Smooth muscle cell (in vitro differentiated cells): ENCODE data around the gene CTPS1. TPM values are rescaled to one million over a fixed set of nuclear protein-coding genes. Genes with fewer than 3 reads are reported as not detected.

Experiments
- DNase-seq: peaks from one replicate; lab custom pipeline; 2025; ENCODE audit not compliant: unreplicated experiment; lab: John Stamatoyannopoulos, UW
- H2AFZ ChIP-seq: fragments of 200-600 bp; sonication (generic); 2 replicates; pipeline ENCODE4 v1.6.0; 2016; ENCODE audit warnings: antibody characterized with exemption, low read depth, mild to moderate bottlenecking
- H3F3A ChIP-seq: fragments of 200-600 bp; sonication (generic); 2 replicates; pipeline ENCODE4 v1.6.0; 2017; ENCODE audit warnings: antibody characterized with exemption, low read depth
- H3K27ac ChIP-seq: fragments of 200-600 bp; sonication (generic); 2 replicates; pipeline ENCODE4 v1.5.1; 2016; ENCODE audit warnings: low read depth, mild to moderate bottlenecking
- H3K27me3 ChIP-seq: fragments of 200-600 bp; sonication (generic); 2 replicates; pipeline ENCODE4 v1.6.1; 2016; ENCODE audit warnings: low read depth, mild to moderate bottlenecking
- H3K36me3 ChIP-seq: fragments of 200-600 bp; sonication (generic); 2 replicates; pipeline ENCODE4 v1.5.1; 2016; ENCODE audit warnings: low read depth
- H3K4me1 ChIP-seq: fragments of 200-600 bp; sonication (generic); 2 replicates; pipeline ENCODE4 v1.5.1; 2016; ENCODE audit warnings: low read depth
- H3K4me2 ChIP-seq: fragments of 200-600 bp; sonication (generic); 2 replicates; pipeline ENCODE4 v1.6.0; 2016; ENCODE audit warnings: mild to moderate bottlenecking
- H3K4me3 ChIP-seq: fragments of 200-600 bp; sonication (generic); 2 replicates; pipeline ENCODE4 v1.5.1; 2016; ENCODE audit warnings: mild to moderate bottlenecking
- H3K79me2 ChIP-seq: fragments of 200-600 bp; sonication (generic); 2 replicates; pipeline ENCODE4 v1.6.0; 2016; ENCODE audit warnings: low read depth, mild to moderate bottlenecking
- H3K9ac ChIP-seq: fragments of 200-600 bp; sonication (generic); 2 replicates; pipeline ENCODE4 v1.6.0; 2016; ENCODE audit warnings: low read depth
- H3K9me3 ChIP-seq: fragments of 200-600 bp; sonication (generic); replicated peaks from 2 replicates; pipeline ENCODE4 v1.5.1; 2016; ENCODE audit warnings: low read depth
- H4K20me1 ChIP-seq: fragments of 200-600 bp; sonication (generic); 2 replicates; pipeline ENCODE4 v1.6.0; 2016; ENCODE audit warnings: low read depth
- WGBS: methylation state at CpG from one replicate; pipeline ENCODE4 v1.1.7; 2016; ENCODE audit warnings: low lambda C conversion rate; 5-methylcytosine and 5-hydroxymethylcytosine counted together
- polyA plus RNA-seq: library from polyadenylated mRNA; unstranded; fragments of >200 nt; fragmentation: Nextera tagmentation; extraction: Ambion mirVana; gene quantifications from 2 replicates; pipeline ENCODE4 v1.2.1, GENCODE V29; 2016
- total RNA-seq: library from RNA; depleted of rRNA; stranded (reverse); fragments of >200 nt; gene quantifications from 2 replicates; pipeline ENCODE4 v1.2.3, GENCODE V29; 2014
- TF ChIP-seq, protein P1 (sequence below): fragments of 200-600 bp; sonication (generic); IDR thresholded peaks from 2 replicates; pipeline ENCODE4 v1.5.1; 2017; ENCODE audit warnings: borderline replicate concordance, mild to moderate bottlenecking, antibody characterized with exemption; ENCODE audit not compliant: insufficient read depth, poor library complexity, severe bottlenecking

CTPS1 gene
- total and polyA plus RNA-seq, 2 experiments from 2014 or later: 20.9 to 24.4 TPM

- Histone ChIP-seq H3K27me3 (peaks cover 5% of the 10 kb centered on the region), H3K79me2 (no peaks in the 10 kb centered on the region), H4K20me1 (no peaks in the 10 kb centered on the region), H3K9ac (no peak overlapping the region), H3K4me3 (no peak overlapping the region), H3K4me1 (no peaks in the 10 kb centered on the region), H3F3A (no peaks in the 10 kb centered on the region), H3K4me2 (no peak overlapping the region), H3K27ac (no peak overlapping the region), H3K36me3 (no peaks in the 10 kb centered on the region), H2AFZ (no peak overlapping the region), H3K9me3 (no peaks in the 10 kb centered on the region)
- WGBS: 66% methylated on average over 9 of the region's 9 CpGs
- TF ChIP-seq, protein P1, sequence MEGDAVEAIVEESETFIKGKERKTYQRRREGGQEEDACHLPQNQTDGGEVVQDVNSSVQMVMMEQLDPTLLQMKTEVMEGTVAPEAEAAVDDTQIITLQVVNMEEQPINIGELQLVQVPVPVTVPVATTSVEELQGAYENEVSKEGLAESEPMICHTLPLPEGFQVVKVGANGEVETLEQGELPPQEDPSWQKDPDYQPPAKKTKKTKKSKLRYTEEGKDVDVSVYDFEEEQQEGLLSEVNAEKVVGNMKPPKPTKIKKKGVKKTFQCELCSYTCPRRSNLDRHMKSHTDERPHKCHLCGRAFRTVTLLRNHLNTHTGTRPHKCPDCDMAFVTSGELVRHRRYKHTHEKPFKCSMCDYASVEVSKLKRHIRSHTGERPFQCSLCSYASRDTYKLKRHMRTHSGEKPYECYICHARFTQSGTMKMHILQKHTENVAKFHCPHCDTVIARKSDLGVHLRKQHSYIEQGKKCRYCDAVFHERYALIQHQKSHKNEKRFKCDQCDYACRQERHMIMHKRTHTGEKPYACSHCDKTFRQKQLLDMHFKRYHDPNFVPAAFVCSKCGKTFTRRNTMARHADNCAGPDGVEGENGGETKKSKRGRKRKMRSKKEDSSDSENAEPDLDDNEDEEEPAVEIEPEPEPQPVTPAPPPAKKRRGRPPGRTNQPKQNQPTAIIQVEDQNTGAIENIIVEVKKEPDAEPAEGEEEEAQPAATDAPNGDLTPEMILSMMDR: no peak
- DNase-seq: no peak
Measured at GRCh38 chr1:40954626-40955025, 24.9 kb upstream of the CTPS1 start.

DNA sequence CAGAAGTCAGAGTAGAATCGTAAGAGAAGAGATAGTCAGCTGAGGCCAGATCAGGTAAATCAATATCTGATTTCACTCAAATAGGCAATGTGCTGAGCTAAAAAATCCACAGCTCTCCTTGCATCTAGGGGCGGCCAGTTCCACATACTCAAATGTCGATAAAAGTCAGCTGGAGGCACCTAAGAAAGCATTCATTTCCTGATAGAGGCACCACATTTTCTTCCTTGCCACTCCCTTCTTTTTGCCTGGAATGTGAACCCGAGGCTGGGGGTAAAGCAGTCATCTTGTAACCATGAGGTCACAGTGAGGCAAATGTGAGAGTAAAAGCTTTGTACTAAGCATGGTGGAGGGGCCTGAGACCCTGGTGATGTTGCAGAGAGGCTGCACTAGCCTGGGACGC is 24.2 kb upstream of the CTPS1 start:
- Histone ChIP-seq H3K27me3 (peaks cover 5% of the 10 kb centered on the region), H3K4me3 (no peak overlapping the region), H3K27ac (no peak overlapping the region), H3K9me3 (no peaks in the 10 kb centered on the region), H3K4me2 (no peak overlapping the region), H3K79me2 (no peaks in the 10 kb centered on the region), H3K9ac (no peak overlapping the region), H3F3A (no peaks in the 10 kb centered on the region), H4K20me1 (no peaks in the 10 kb centered on the region), H2AFZ (no peak overlapping the region), H3K36me3 (no peaks in the 10 kb centered on the region), H3K4me1 (no peaks in the 10 kb centered on the region)
- 75% methylated on average over 5 of the region's 5 CpGs for WGBS
- TF ChIP-seq, protein P1: no peak
- DNase-seq: no peak

DNA sequence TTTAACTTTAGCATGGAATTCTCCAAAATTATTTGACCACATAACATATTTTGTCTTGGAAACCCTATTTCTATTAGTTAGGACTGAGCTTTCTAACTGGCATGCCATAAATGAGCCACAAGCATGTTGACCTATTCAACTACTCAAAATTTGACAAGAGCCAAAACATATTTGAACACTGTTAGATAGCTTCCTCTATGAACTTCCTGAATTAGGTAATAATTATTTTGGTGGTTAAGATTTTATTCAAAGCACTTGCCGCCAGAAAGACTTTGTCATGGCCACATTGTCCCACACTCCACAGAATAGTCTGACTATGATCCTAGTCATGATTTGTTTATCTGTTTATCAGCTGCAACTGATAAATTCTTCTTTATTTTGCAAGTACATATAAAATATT is 23.1 kb upstream of the CTPS1 start:
- Histone ChIP-seq H3K9me3 (no peaks in the 10 kb centered on the region), H3K4me3 (no peak overlapping the region), H3K4me2 (no peak overlapping the region), H4K20me1 (no peaks in the 10 kb centered on the region), H2AFZ (no peak overlapping the region), H3K27ac (no peak overlapping the region), H3K36me3 (no peaks in the 10 kb centered on the region), H3F3A (no peaks in the 10 kb centered on the region), H3K4me1 (no peaks in the 10 kb centered on the region), H3K27me3 (peaks cover 5% of the 10 kb centered on the region), H3K9ac (no peak overlapping the region), H3K79me2 (no peaks in the 10 kb centered on the region)
- TF ChIP-seq, protein P1: no peak
- no peak for DNase-seq
- 94% methylated on average over 1 of the region's 1 CpG for WGBS

DNA sequence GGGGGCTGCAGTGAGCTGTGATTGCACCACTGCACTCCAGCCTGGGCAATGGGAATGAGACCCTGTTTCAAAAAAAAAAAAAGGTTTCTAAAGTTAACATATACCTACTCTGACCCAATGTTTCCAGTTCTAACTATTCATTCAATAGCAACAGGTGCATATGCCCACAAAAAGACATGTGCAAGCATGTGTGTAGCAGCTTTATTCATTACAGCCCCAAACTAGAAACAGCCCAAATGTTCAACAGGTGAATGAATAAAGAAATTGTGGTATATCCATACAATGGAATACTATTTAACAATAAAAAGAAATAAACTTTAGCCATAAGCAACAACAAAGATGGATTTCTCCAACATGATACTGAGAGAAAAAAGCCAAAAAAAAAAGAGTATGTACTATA is 21.3 kb upstream of the CTPS1 start:
- no peaks in the 10 kb centered on the region for H3K79me2 ChIP-seq
- H2AFZ ChIP-seq: no peak overlapping the region
- no peaks in the 10 kb centered on the region for H3K9me3 ChIP-seq
- H3K9ac ChIP-seq: no peak overlapping the region
- no peaks in the 10 kb centered on the region for H3K4me1 ChIP-seq
- H3K4me2 ChIP-seq: no peak overlapping the region
- H3K27me3 ChIP-seq: peaks cover 5% of the 10 kb centered on the region
- H4K20me1 ChIP-seq: no peaks in the 10 kb centered on the region
- H3K4me3 ChIP-seq: no peak overlapping the region
- TF ChIP-seq, protein P1: no peak
- no peak overlapping the region for H3K27ac ChIP-seq
- H3F3A ChIP-seq: no peaks in the 10 kb centered on the region
- no peak for DNase-seq
- H3K36me3 ChIP-seq: no peaks in the 10 kb centered on the region
